ENCODE measurements around the gene VIT.

Gene VIT

GRCh38 chr2:36779462-36779861 is 83.0 kb downstream of the VIT start:
- Histone ChIP-seq H3K27ac (ENCODE audit: low read depth in 2 of 2, low read length in 2 of 2) (no peak overlapping the region), H3K36me3 (ENCODE audit: control insufficient read depth in 2 of 2, insufficient read depth in 2 of 2, low read length in 2 of 2) (no peaks in the 10 kb centered on the region), H3K4me1 (ENCODE audit: control insufficient read depth in 2 of 2, insufficient read depth in 2 of 2, low read length in 2 of 2) (no peaks in the 10 kb centered on the region), H3K4me3 (ENCODE audit: low read length in 2 of 2) (no peak overlapping the region), H3K9me3 (ENCODE audit: control insufficient read depth in 2 of 2, low read length in 2 of 2) (no peaks in the 10 kb centered on the region), H3K27me3 (ENCODE audit: control insufficient read depth in 2 of 2, insufficient read depth in 2 of 2, low read length in 2 of 2) (no peaks in the 10 kb centered on the region), H3K9ac (ENCODE audit: low read depth in 1 of 2, low read length in 2 of 2) (no peak overlapping the region)

- no peak overlapping the region for H3K4me3 ChIP-seq (ENCODE audit: low read length in 2 of 2)
- H3K36me3 ChIP-seq (ENCODE audit: control insufficient read depth in 2 of 2, insufficient read depth in 2 of 2, low read length in 2 of 2) = no peaks in the 10 kb centered on the region
- no peak overlapping the region for H3K27ac ChIP-seq (ENCODE audit: low read depth in 2 of 2, low read length in 2 of 2)
- H3K4me1 ChIP-seq (ENCODE audit: control insufficient read depth in 2 of 2, insufficient read depth in 2 of 2, low read length in 2 of 2) = no peaks in the 10 kb centered on the region
- H3K9me3 ChIP-seq (ENCODE audit: control insufficient read depth in 2 of 2, low read length in 2 of 2) = no peaks in the 10 kb centered on the region
- H3K9ac ChIP-seq (ENCODE audit: low read depth in 1 of 2, low read length in 2 of 2) = no peak overlapping the region
- H3K27me3 ChIP-seq (ENCODE audit: control insufficient read depth in 2 of 2, insufficient read depth in 2 of 2, low read length in 2 of 2) = no peaks in the 10 kb centered on the region
These were observed 83.8 kb downstream of the VIT start for GRCh38 chr2:36780231-36780839.

GRCh38 chr2:36781907-36782720 is 85.6 kb downstream of the VIT start:
- H3K36me3 ChIP-seq (ENCODE audit: control insufficient read depth in 2 of 2, insufficient read depth in 2 of 2, low read length in 2 of 2) = no peaks in the 10 kb centered on the region
- no peaks in the 10 kb centered on the region for H3K27me3 ChIP-seq (ENCODE audit: control insufficient read depth in 2 of 2, insufficient read depth in 2 of 2, low read length in 2 of 2)
- H3K9ac ChIP-seq (ENCODE audit: low read depth in 1 of 2, low read length in 2 of 2) = no peak overlapping the region
- H3K4me3 ChIP-seq (ENCODE audit: low read length in 2 of 2) = no peak overlapping the region
- no peaks in the 10 kb centered on the region for H3K9me3 ChIP-seq (ENCODE audit: control insufficient read depth in 2 of 2, low read length in 2 of 2)
- no peaks in the 10 kb centered on the region for H3K4me1 ChIP-seq (ENCODE audit: control insufficient read depth in 2 of 2, insufficient read depth in 2 of 2, low read length in 2 of 2)
- H3K27ac ChIP-seq (ENCODE audit: low read depth in 2 of 2, low read length in 2 of 2) = no peak overlapping the region

GRCh38 chr2:36783246-36783645 is 86.7 kb downstream of the VIT start:
- Histone ChIP-seq H3K36me3 (ENCODE audit: control insufficient read depth in 2 of 2, insufficient read depth in 2 of 2, low read length in 2 of 2) (no peaks in the 10 kb centered on the region), H3K9ac (ENCODE audit: low read depth in 1 of 2, low read length in 2 of 2) (no peak overlapping the region), H3K27me3 (ENCODE audit: control insufficient read depth in 2 of 2, insufficient read depth in 2 of 2, low read length in 2 of 2) (no peaks in the 10 kb centered on the region), H3K4me1 (ENCODE audit: control insufficient read depth in 2 of 2, insufficient read depth in 2 of 2, low read length in 2 of 2) (no peaks in the 10 kb centered on the region), H3K4me3 (ENCODE audit: low read length in 2 of 2) (no peak overlapping the region), H3K27ac (ENCODE audit: low read depth in 2 of 2, low read length in 2 of 2) (no peak overlapping the region), H3K9me3 (ENCODE audit: control insufficient read depth in 2 of 2, low read length in 2 of 2) (no peaks in the 10 kb centered on the region)

- H3K27ac ChIP-seq (ENCODE audit: low read depth in 2 of 2, low read length in 2 of 2) = no peak overlapping the region
- H3K9ac ChIP-seq (ENCODE audit: low read depth in 1 of 2, low read length in 2 of 2) = no peak overlapping the region
- H3K9me3 ChIP-seq (ENCODE audit: control insufficient read depth in 2 of 2, low read length in 2 of 2) = no peaks in the 10 kb centered on the region
- H3K27me3 ChIP-seq (ENCODE audit: control insufficient read depth in 2 of 2, insufficient read depth in 2 of 2, low read length in 2 of 2) = no peaks in the 10 kb centered on the region
- H3K4me3 ChIP-seq (ENCODE audit: low read length in 2 of 2) = no peak overlapping the region
- no peaks in the 10 kb centered on the region for H3K4me1 ChIP-seq (ENCODE audit: control insufficient read depth in 2 of 2, insufficient read depth in 2 of 2, low read length in 2 of 2)
- H3K36me3 ChIP-seq (ENCODE audit: control insufficient read depth in 2 of 2, insufficient read depth in 2 of 2, low read length in 2 of 2) = no peaks in the 10 kb centered on the region
These were observed 88.8 kb downstream of the VIT start for GRCh38 chr2:36785179-36785795.

GRCh38 chr2:36789181-36789804 is 92.8 kb downstream of the VIT start:
- Histone ChIP-seq H3K4me3 (ENCODE audit: low read length in 2 of 2) (no peak overlapping the region), H3K4me1 (ENCODE audit: control insufficient read depth in 2 of 2, insufficient read depth in 2 of 2, low read length in 2 of 2) (no peaks in the 10 kb centered on the region), H3K36me3 (ENCODE audit: control insufficient read depth in 2 of 2, insufficient read depth in 2 of 2, low read length in 2 of 2) (no peaks in the 10 kb centered on the region), H3K9ac (ENCODE audit: low read depth in 1 of 2, low read length in 2 of 2) (no peak overlapping the region), H3K9me3 (ENCODE audit: control insufficient read depth in 2 of 2, low read length in 2 of 2) (no peaks in the 10 kb centered on the region), H3K27ac (ENCODE audit: low read depth in 2 of 2, low read length in 2 of 2) (no peak overlapping the region), H3K27me3 (ENCODE audit: control insufficient read depth in 2 of 2, insufficient read depth in 2 of 2, low read length in 2 of 2) (no peaks in the 10 kb centered on the region)

- Histone ChIP-seq H3K27ac (ENCODE audit: low read depth in 2 of 2, low read length in 2 of 2) (no peak overlapping the region), H3K36me3 (ENCODE audit: control insufficient read depth in 2 of 2, insufficient read depth in 2 of 2, low read length in 2 of 2) (no peaks in the 10 kb centered on the region), H3K9me3 (ENCODE audit: control insufficient read depth in 2 of 2, low read length in 2 of 2) (no peaks in the 10 kb centered on the region), H3K9ac (ENCODE audit: low read depth in 1 of 2, low read length in 2 of 2) (no peak overlapping the region), H3K27me3 (ENCODE audit: control insufficient read depth in 2 of 2, insufficient read depth in 2 of 2, low read length in 2 of 2) (no peaks in the 10 kb centered on the region), H3K4me1 (ENCODE audit: control insufficient read depth in 2 of 2, insufficient read depth in 2 of 2, low read length in 2 of 2) (no peaks in the 10 kb centered on the region), H3K4me3 (ENCODE audit: low read length in 2 of 2) (no peak overlapping the region)
These were observed 96.4 kb downstream of the VIT start for GRCh38 chr2:36792951-36793350.

GRCh38 chr2:36797324-36798070 is 101.0 kb downstream of the VIT start:
- no peaks in the 10 kb centered on the region for H3K36me3 ChIP-seq (ENCODE audit: control insufficient read depth in 2 of 2, insufficient read depth in 2 of 2, low read length in 2 of 2)
- H3K27me3 ChIP-seq (ENCODE audit: control insufficient read depth in 2 of 2, insufficient read depth in 2 of 2, low read length in 2 of 2) = no peaks in the 10 kb centered on the region
- no peaks in the 10 kb centered on the region for H3K9me3 ChIP-seq (ENCODE audit: control insufficient read depth in 2 of 2, low read length in 2 of 2)
- H3K27ac ChIP-seq (ENCODE audit: low read depth in 2 of 2, low read length in 2 of 2) = no peak overlapping the region
- no peak overlapping the region for H3K4me3 ChIP-seq (ENCODE audit: low read length in 2 of 2)
- no peaks in the 10 kb centered on the region for H3K4me1 ChIP-seq (ENCODE audit: control insufficient read depth in 2 of 2, insufficient read depth in 2 of 2, low read length in 2 of 2)
- no peak overlapping the region for H3K9ac ChIP-seq (ENCODE audit: low read depth in 1 of 2, low read length in 2 of 2)

- no peaks in the 10 kb centered on the region for H3K4me1 ChIP-seq (ENCODE audit: control insufficient read depth in 2 of 2, insufficient read depth in 2 of 2, low read length in 2 of 2)
- no peaks in the 10 kb centered on the region for H3K27me3 ChIP-seq (ENCODE audit: control insufficient read depth in 2 of 2, insufficient read depth in 2 of 2, low read length in 2 of 2)
- no peak overlapping the region for H3K4me3 ChIP-seq (ENCODE audit: low read length in 2 of 2)
- no peaks in the 10 kb centered on the region for H3K36me3 ChIP-seq (ENCODE audit: control insufficient read depth in 2 of 2, insufficient read depth in 2 of 2, low read length in 2 of 2)
- no peaks in the 10 kb centered on the region for H3K9me3 ChIP-seq (ENCODE audit: control insufficient read depth in 2 of 2, low read length in 2 of 2)
- no peak overlapping the region for H3K9ac ChIP-seq (ENCODE audit: low read depth in 1 of 2, low read length in 2 of 2)
- no peak overlapping the region for H3K27ac ChIP-seq (ENCODE audit: low read depth in 2 of 2, low read length in 2 of 2)
These were observed 102.2 kb downstream of the VIT start for GRCh38 chr2:36798724-36799123.
